H1 (cell line): ENCODE data around the gene FRG2C. TPM values are rescaled to one million over a fixed set of nuclear protein-coding genes. Genes with fewer than 3 reads are reported as not detected.
A peak's percentile ranks its signal among the peaks of the same experiment; 100 is the strongest.
"Not testable (repeated sequence)": the region's sequence is repeated elsewhere in the genome, so short reads cannot be mapped to it uniquely, and the experiment has no call there.

Experiments used
- CTCF ChIA-PET: fragments of 300-600 bp; sonication (Branson Sonifier 250); formaldehyde crosslinking; loops from one replicate; lab custom pipeline; 2021; ENCODE audit not compliant: partially characterized antibody; lab: Charles Lee
- POLR2A ChIA-PET: fragments of 300-600 bp; sonication (Branson Sonifier 250); formaldehyde crosslinking; loops from one replicate; lab custom pipeline; 2021; ENCODE audit warnings: inconsistent platforms; ENCODE audit not compliant: partially characterized antibody; lab: Charles Lee
- DNase-seq, 2 experiments: peaks; one replicate each; pipeline versions ENCODE4 v3.0.0 to v3.0.0-alpha.2; 2010 to 2022; ENCODE audit warnings: low spot score in 2 of 2, low read depth in 1 of 2, mixed read lengths in 1 of 2
- FAIRE-seq: peaks from 2 replicates; lab custom pipeline; 2011; peaks lifted over from hg19 to GRCh38; lab: Jason Lieb, UNC
- H2AFZ ChIP-seq: 2 replicates; pipeline ENCODE4 v1.8.1; 2012; ENCODE audit warnings: low read length, inconsistent platforms
- H2AK5ac ChIP-seq: 2 replicates; pipeline ENCODE4 v1.6.1; 2013; ENCODE audit warnings: low read depth, low read length
- H2BK120ac ChIP-seq: replicated peaks from 2 replicates; pipeline ENCODE3; 2013; ENCODE audit warnings: low read depth, low read length, inconsistent platforms
- H2BK12ac ChIP-seq: 2 replicates; pipeline ENCODE4 v1.6.1; 2013; ENCODE audit warnings: low read depth, low read length
- H2BK15ac ChIP-seq: 2 replicates; pipeline ENCODE4 v1.6.1; 2013; ENCODE audit warnings: low read length
- H2BK20ac ChIP-seq: 2 replicates; pipeline ENCODE4 v1.6.1; 2013; ENCODE audit warnings: low read length
- H2BK5ac ChIP-seq: 2 replicates; pipeline ENCODE4 v1.6.1; 2013; ENCODE audit warnings: low read depth, low read length
- H3K14ac ChIP-seq: 2 replicates; pipeline ENCODE4 v1.6.1; 2013; ENCODE audit warnings: inconsistent platforms; ENCODE audit not compliant: insufficient read length
- H3K18ac ChIP-seq: 2 replicates; pipeline ENCODE4 v1.6.1; 2013; ENCODE audit warnings: low read length; ENCODE audit errors: extremely low read depth
- H3K23ac ChIP-seq: 2 replicates; pipeline ENCODE4 v1.6.1; 2013; ENCODE audit warnings: inconsistent platforms; ENCODE audit not compliant: insufficient read length
- H3K23me2 ChIP-seq: 2 replicates; pipeline ENCODE4 v1.6.1; 2013; ENCODE audit warnings: low read depth, low read length
- H3K27ac ChIP-seq: 2 replicates; pipeline ENCODE4 v1.6.1; 2011; ENCODE audit warnings: low read depth, low read length, inconsistent platforms
- H3K27me3 ChIP-seq, 4 experiments: replicated peaks in 1 of 4; 1 replicate in 1 of 4; 2 replicates in 3 of 4; pipeline versions ENCODE4 v1.6.1 to v1.8.1; 2011 to 2013; ENCODE audit warnings: low read length in 3 of 4, mild to moderate bottlenecking in 3 of 4, inconsistent platforms in 2 of 4, mixed read lengths in 2 of 4, moderate library complexity in 1 of 4; ENCODE audit not compliant: control insufficient read depth in 3 of 4, insufficient read depth in 3 of 4; ENCODE audit errors: extremely low read depth in 1 of 4
- H3K36me3 ChIP-seq, 4 experiments: 2 replicates each; pipeline versions ENCODE4 v1.6.1 to v1.8.1; 2011 to 2013; ENCODE audit warnings: mild to moderate bottlenecking in 4 of 4, low read length in 3 of 4, moderate library complexity in 2 of 4, control low read depth in 1 of 4, inconsistent platforms in 1 of 4; ENCODE audit not compliant: insufficient read depth in 4 of 4, control insufficient read depth in 2 of 4
- H3K4ac ChIP-seq: replicated peaks from 2 replicates; pipeline ENCODE3; 2013; ENCODE audit warnings: low read length, low read depth, mixed read lengths, inconsistent platforms; ENCODE audit not compliant: insufficient read length
- H3K4me1 ChIP-seq, 4 experiments: replicated peaks in 1 of 4; 1 replicate in 1 of 4; 2 replicates in 3 of 4; pipeline versions ENCODE4 v1.6.1 to v1.8.1; 2011 to 2013; ENCODE audit warnings: low read length in 3 of 4, inconsistent platforms in 2 of 4, mixed read lengths in 1 of 4; ENCODE audit not compliant: insufficient read depth in 4 of 4, control insufficient read depth in 3 of 4
- H3K4me2 ChIP-seq, 2 experiments: 2 replicates each; pipeline versions ENCODE4 v1.6.1 to v1.8.1; 2011 to 2013; ENCODE audit warnings: low read depth in 2 of 2, low read length in 2 of 2, control low read depth in 1 of 2, inconsistent platforms in 1 of 2, mild to moderate bottlenecking in 1 of 2; ENCODE audit not compliant: insufficient read depth in 1 of 2
- H3K4me3 ChIP-seq, 4 experiments: fragments of 200-600, 300-600 bp in 1 of 4; sonication (generic), shearing (Covaris generic), sonication (Bioruptor Twin) in 1 of 4; 2 replicates each; pipeline versions ENCODE4 v1.5.1 to v1.8.1; 2011 to 2016; ENCODE audit warnings: low read length in 4 of 4, low read depth in 3 of 4, control low read depth in 2 of 4, inconsistent platforms in 2 of 4, mild to moderate bottlenecking in 2 of 4, mixed read lengths in 1 of 4, moderate library complexity in 1 of 4; ENCODE audit not compliant: insufficient read depth in 2 of 4; ENCODE audit errors: extremely low read depth in 1 of 4
- H3K56ac ChIP-seq: replicated peaks from 2 replicates; pipeline ENCODE3; 2013; ENCODE audit warnings: low read depth, mild to moderate bottlenecking, mixed read lengths, low read length, inconsistent platforms; ENCODE audit not compliant: insufficient read length
- H3K79me1 ChIP-seq: 2 replicates; pipeline ENCODE4 v1.6.1; 2013; ENCODE audit warnings: low read depth, low read length, control low read depth
- H3K79me2 ChIP-seq, 2 experiments: 2 replicates each; pipeline versions ENCODE4 v1.6.1 to v1.8.1; 2012 to 2013; ENCODE audit warnings: low read length in 2 of 2, mild to moderate bottlenecking in 2 of 2, inconsistent platforms in 1 of 2; ENCODE audit not compliant: insufficient read depth in 2 of 2, control insufficient read depth in 1 of 2
- H3K9ac ChIP-seq, 4 experiments: replicated peaks in 1 of 4; 1 replicate in 1 of 4; 2 replicates in 3 of 4; pipeline versions ENCODE4 v1.6.1 to v1.8.1; 2011 to 2013; ENCODE audit warnings: low read depth in 3 of 4, low read length in 3 of 4, control low read depth in 2 of 4, mild to moderate bottlenecking in 2 of 4, moderate library complexity in 2 of 4, inconsistent platforms in 1 of 4; ENCODE audit errors: extremely low read depth in 1 of 4
- H3K9me3 ChIP-seq, 2 experiments: 2 replicates each; pipeline versions ENCODE4 v1.6.1 to v1.8.1; 2012 to 2013; ENCODE audit warnings: mild to moderate bottlenecking in 2 of 2, moderate library complexity in 2 of 2, control low read depth in 1 of 2, inconsistent platforms in 1 of 2, low read depth in 1 of 2, low read length in 1 of 2, mixed read lengths in 1 of 2; ENCODE audit not compliant: insufficient read depth in 2 of 2
- H4K20me1 ChIP-seq, 2 experiments: replicated peaks in 1 of 2; 2 replicates each; pipeline versions ENCODE3 to v1.8.1; 2011 to 2013; ENCODE audit warnings: inconsistent platforms in 2 of 2, low read length in 2 of 2, mild to moderate bottlenecking in 1 of 2; ENCODE audit not compliant: insufficient read depth in 2 of 2, control insufficient read depth in 1 of 2
- H4K5ac ChIP-seq: 2 replicates; pipeline ENCODE4 v1.6.1; 2013; ENCODE audit warnings: low read length, low read depth, mixed read lengths, inconsistent platforms; ENCODE audit not compliant: insufficient read length
- H4K8ac ChIP-seq: 2 replicates; pipeline ENCODE4 v1.8.0; 2013; ENCODE audit warnings: mild to moderate bottlenecking, moderate library complexity, low read length, inconsistent platforms; ENCODE audit not compliant: insufficient read depth; ENCODE audit errors: extremely low read depth
- H4K91ac ChIP-seq: replicated peaks from 2 replicates; pipeline ENCODE3; 2013; ENCODE audit warnings: low read length, mixed read lengths, inconsistent platforms; ENCODE audit not compliant: insufficient read length
- EGR1 ChIP-seq: IDR thresholded peaks from 2 replicates; pipeline ENCODE4 v1.6.1; 2011; ENCODE audit warnings: low read depth, low read length, borderline replicate concordance
- EZH2 ChIP-seq: fragments of 200-600 bp; sonication (generic); IDR thresholded peaks from 2 replicates; pipeline ENCODE4 v1.7.1; 2012; ENCODE audit warnings: low read depth, mild to moderate bottlenecking, moderate library complexity, low read length, inconsistent platforms; ENCODE audit not compliant: severe bottlenecking
- KDM4A ChIP-seq: IDR thresholded peaks from one replicate; pipeline ENCODE4 v1.7.1; 2012; ENCODE audit warnings: low read depth, mild to moderate bottlenecking, moderate library complexity, low read length, inconsistent platforms; ENCODE audit not compliant: severe bottlenecking
- MAX ChIP-seq: IDR thresholded peaks from 2 replicates; pipeline ENCODE4 v1.6.1; 2012; ENCODE audit warnings: inconsistent platforms
- SUZ12 ChIP-seq: fragments of 200-600 bp; sonication (generic); IDR thresholded peaks from 2 replicates; pipeline ENCODE4 v1.6.1; 2012; ENCODE audit warnings: mild to moderate bottlenecking, inconsistent platforms, low read length, moderate library complexity, mixed read lengths
- WGBS, 2 experiments: shearing (Covaris generic) in 1 of 2; methylation state at CpG; one replicate each; pipeline versions ENCODE4 v1.1.6 to v1.1.7; 2013 to 2015; ENCODE audit warnings: low lambda C conversion rate in 2 of 2, mixed read lengths in 2 of 2, inconsistent platforms in 1 of 2, low coverage in 1 of 2, missing lambda C conversion rate in 1 of 2; ENCODE audit not compliant: insufficient replicate concordance in 2 of 2, insufficient coverage in 1 of 2, insufficient read length in 1 of 2; ENCODE audit errors: extremely low coverage in 1 of 2, missing lambda C conversion rate in 1 of 2; 5-methylcytosine and 5-hydroxymethylcytosine counted together
- polyA plus RNA-seq, 7 experiments: library from polyadenylated mRNA; depleted of rRNA in 3 of 7; stranded (reverse) in 5 of 7; unstranded in 2 of 7; fragments of >200 nt in 5 of 7; fragments of 200-250 nt in 2 of 7; gene quantifications; 1 replicate in 5 of 7; 2 replicates in 1 of 7; 4 replicates in 1 of 7; pipeline versions ENCODE4 v1.2.1 to v1.2.3, GENCODE V29; 2011 to 2013; ENCODE audit warnings: missing spikeins in 2 of 7, mixed read lengths in 2 of 7
- total RNA-seq: library from RNA; stranded (reverse); fragmentation: NEBNext Ultra II Directional; extraction: Animal tissue kit (Norgen Biotek cat#: 25700); gene quantifications from 2 replicates; pipeline ENCODE4 v1.2.1, GENCODE V29; 2021

The FRG2C gene
- total and polyA plus RNA-seq, 2 of the 8 experiments (the other 6 are each of a cell fraction or from before 2014, with no cell fraction given) = not detected

- Histone ChIP-seq H3K4me1 (peaks cover 0 to 18% (median 9%) of the 10 kb centered on the region in 4 experiments; a peak in 6 of 7 replicates), H3K9me3 (peaks cover 6 to 16% of the 10 kb centered on the region in 2 experiments; a peak in 3 of 4 replicates), H3K23me2 (peaks cover 14% of the 10 kb centered on the region; the same call in 1 of the 2 replicates), H3K4me2 (peak overlapping the region; percentile 97 to 98), H3K27me3 (peaks cover 37 to 70% (median 55%) of the 10 kb centered on the region in 4 experiments; a peak in 6 of 7 replicates), H3K4me3 (peak overlapping the region; percentile 24 to 72 (median 38); a peak in 7 of 8 replicates)
- DNase-seq = peak in 1 of 2 experiments; percentile 82
- not testable (repeated sequence) for H2BK20ac ChIP-seq, H2BK5ac ChIP-seq, H3K14ac ChIP-seq, H3K79me2 ChIP-seq, H4K5ac ChIP-seq, H3K79me1 ChIP-seq, H3K18ac ChIP-seq, H2BK120ac ChIP-seq, H2AFZ ChIP-seq, H4K91ac ChIP-seq, H4K8ac ChIP-seq, H2BK12ac ChIP-seq, H3K36me3 ChIP-seq, H3K4ac ChIP-seq, H3K27ac ChIP-seq, H3K9ac ChIP-seq, H2AK5ac ChIP-seq, FAIRE-seq, H3K23ac ChIP-seq, H3K56ac ChIP-seq, H2BK15ac ChIP-seq, H4K20me1 ChIP-seq
- CTCF ChIA-PET = interaction anchor here (0.8 to 1.5 kb wide), 3 partner anchors 26 to 375 kb away, joined by 3 to 6 read pairs (median 4); no protein-coding TSS in a partner anchor
- WGBS, 2 experiments = 47% methylated on average over 62 of the region's 71 CpGs; no CpG with 5 or more reads in 1 of the 2 experiments
- TF ChIP-seq SUZ12 (peak; percentile 75), EZH2 (peak; percentile 5), MAX (0 out of 2 replicates have a peak, but pooled peaks have one; percentile 33), KDM4A (peak; percentile 10), EGR1 (peak; percentile 48; the same call in 1 of the 2 replicates)
- POLR2A ChIA-PET = interaction anchor here (1.1 to 1.8 kb wide), 2 partner anchors 14 to 372 kb away, joined by 3 to 4 read pairs; no protein-coding TSS in a partner anchor
These were observed 5.5 kb downstream of the FRG2C start for GRCh38 chr3:75669348-75670297.
